ENCODE results near the gene TTLL4. TPM values are rescaled to one million over a fixed set of nuclear protein-coding genes. Genes with fewer than 3 reads are reported as not detected.

Gene TTLL4
- polyA plus RNA-seq, 1 experiment: 16.3 TPM

- POLR2A ChIA-PET: interaction anchor here (0.6 kb wide), 1 partner anchor 398 kb away, joined by 5 read pairs; no protein-coding TSS in a partner anchor
- H3K9me3 ChIP-seq (ENCODE audit: control insufficient read depth, insufficient read depth, low read length): peaks cover 16% of the 10 kb centered on the region
- TF ChIP-seq, protein P1, sequence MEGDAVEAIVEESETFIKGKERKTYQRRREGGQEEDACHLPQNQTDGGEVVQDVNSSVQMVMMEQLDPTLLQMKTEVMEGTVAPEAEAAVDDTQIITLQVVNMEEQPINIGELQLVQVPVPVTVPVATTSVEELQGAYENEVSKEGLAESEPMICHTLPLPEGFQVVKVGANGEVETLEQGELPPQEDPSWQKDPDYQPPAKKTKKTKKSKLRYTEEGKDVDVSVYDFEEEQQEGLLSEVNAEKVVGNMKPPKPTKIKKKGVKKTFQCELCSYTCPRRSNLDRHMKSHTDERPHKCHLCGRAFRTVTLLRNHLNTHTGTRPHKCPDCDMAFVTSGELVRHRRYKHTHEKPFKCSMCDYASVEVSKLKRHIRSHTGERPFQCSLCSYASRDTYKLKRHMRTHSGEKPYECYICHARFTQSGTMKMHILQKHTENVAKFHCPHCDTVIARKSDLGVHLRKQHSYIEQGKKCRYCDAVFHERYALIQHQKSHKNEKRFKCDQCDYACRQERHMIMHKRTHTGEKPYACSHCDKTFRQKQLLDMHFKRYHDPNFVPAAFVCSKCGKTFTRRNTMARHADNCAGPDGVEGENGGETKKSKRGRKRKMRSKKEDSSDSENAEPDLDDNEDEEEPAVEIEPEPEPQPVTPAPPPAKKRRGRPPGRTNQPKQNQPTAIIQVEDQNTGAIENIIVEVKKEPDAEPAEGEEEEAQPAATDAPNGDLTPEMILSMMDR (IDR thresholded peaks at IDR 0.05; ENCODE audit: low read depth, low read length): no peak
- no peak overlapping the region for H3K4me3 ChIP-seq (ENCODE audit: low read depth, low read length)
- no peak overlapping the region for H3K27ac ChIP-seq (ENCODE audit: low read depth, low read length)
- DNase-seq (ENCODE audit: low read depth, low spot score): no peak
- no peaks in the 10 kb centered on the region for H3K27me3 ChIP-seq (ENCODE audit: control insufficient read depth, insufficient read depth, low read length)
- CTCF ChIA-PET: no interaction called here
These were observed 69.4 kb downstream of the TTLL4 start for GRCh38 chr2:218780046-218780445.

GRCh38 chr2:218780851-218781690 is 70.4 kb downstream of the TTLL4 start:
- DNase-seq (ENCODE audit: low read depth, low spot score): no peak
- TF ChIP-seq, protein P1 (IDR thresholded peaks at IDR 0.05; ENCODE audit: low read depth, low read length): no peak
- no peak overlapping the region for H3K27ac ChIP-seq (ENCODE audit: low read depth, low read length)
- POLR2A ChIA-PET: interaction anchor here (1.4 kb wide), 1 partner anchor 49 kb away, joined by 4 read pairs; no protein-coding TSS in a partner anchor
- H3K27me3 ChIP-seq (ENCODE audit: control insufficient read depth, insufficient read depth, low read length): no peaks in the 10 kb centered on the region
- H3K4me3 ChIP-seq (ENCODE audit: low read depth, low read length): peak overlapping the region; percentile 68
- peaks cover 16% of the 10 kb centered on the region for H3K9me3 ChIP-seq (ENCODE audit: control insufficient read depth, insufficient read depth, low read length)
- CTCF ChIA-PET: interaction anchor here (2.4 kb wide), 1 partner anchor 71 kb away, joined by 7 read pairs; the partner anchor contains the start of gene TTLL4

DNA sequence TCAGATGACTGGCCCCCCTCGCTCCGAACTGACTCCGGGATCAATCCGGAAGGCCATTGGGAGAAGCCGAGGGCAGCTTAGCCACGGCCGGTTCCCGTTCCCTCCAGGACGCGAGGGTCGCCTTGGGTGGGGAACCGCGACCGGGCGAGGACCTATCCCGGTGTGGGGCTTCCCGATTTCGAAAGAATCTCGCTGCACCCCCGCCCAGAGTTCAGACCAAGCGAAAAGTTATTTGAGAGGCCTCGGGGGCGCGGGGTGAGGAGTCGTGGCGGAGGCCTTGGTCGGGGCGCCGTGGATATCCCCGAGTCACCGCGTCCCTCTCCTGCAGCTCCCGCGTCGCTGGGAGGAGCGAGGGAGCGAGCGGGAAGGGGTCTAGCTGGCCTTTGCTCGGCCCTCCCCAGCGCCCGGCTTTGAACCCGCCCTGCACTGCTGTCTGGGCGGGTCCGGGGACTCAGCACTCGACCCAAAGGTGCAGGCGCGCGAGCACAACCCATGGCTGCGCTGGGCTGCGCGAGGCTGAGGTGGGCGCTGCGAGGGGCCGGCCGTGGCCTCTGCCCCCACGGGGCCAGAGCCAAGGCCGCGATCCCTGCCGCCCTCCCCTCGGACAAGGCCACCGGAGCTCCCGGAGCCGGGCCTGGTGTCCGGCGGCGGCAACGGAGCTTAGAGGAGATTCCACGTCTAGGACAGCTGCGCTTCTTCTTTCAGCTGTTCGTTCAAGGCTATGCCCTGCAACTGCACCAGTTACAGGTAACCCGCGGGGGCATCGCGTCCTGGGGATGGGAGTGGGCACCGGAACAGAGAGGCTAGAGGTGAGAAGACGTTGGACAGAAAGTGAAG is 71.3 kb downstream of the TTLL4 start, which contains the start of gene CYP27A1:
CYP27A1 (plus strand) TSS at position 457 of the 837 bp plus-strand sequence; CDS start at position 493, 36 bp downstream.
- H3K27me3 ChIP-seq (ENCODE audit: control insufficient read depth, insufficient read depth, low read length): no peaks in the 10 kb centered on the region
- H3K9me3 ChIP-seq (ENCODE audit: control insufficient read depth, insufficient read depth, low read length): peaks cover 11% of the 10 kb centered on the region
- CTCF ChIA-PET: interaction anchor here (0.9 to 2.4 kb wide), 2 partner anchors 65 to 72 kb away, joined by 5 to 7 read pairs; partner anchors contain the start of gene TTLL4
- POLR2A ChIA-PET: interaction anchor here (1.4 kb wide), 1 partner anchor 50 kb away, joined by 4 read pairs; no protein-coding TSS in a partner anchor
- TF ChIP-seq, protein P1 (IDR thresholded peaks at IDR 0.05; ENCODE audit: low read depth, low read length): no peak
- DNase-seq (ENCODE audit: low read depth, low spot score): no peak
- peak within 1 kb of the TSS; percentile 68 for H3K4me3 ChIP-seq (ENCODE audit: low read depth, low read length)
- H3K27ac ChIP-seq (ENCODE audit: low read depth, low read length): peak within 1 kb of the TSS; percentile 11

- no peak overlapping the region for H3K27ac ChIP-seq (ENCODE audit: low read depth, low read length)
- peak overlapping the region; percentile 68 for H3K4me3 ChIP-seq (ENCODE audit: low read depth, low read length)
- ChIA-PET CTCF (interaction anchor here (0.9 to 2.4 kb wide), 2 partner anchors 65 to 72 kb away, joined by 5 to 7 read pairs; partner anchors contain the start of gene TTLL4), POLR2A (interaction anchor here (1.4 kb wide), 1 partner anchor 51 kb away, joined by 4 read pairs; no protein-coding TSS in a partner anchor)
- TF ChIP-seq, protein P1 (IDR thresholded peaks at IDR 0.05; ENCODE audit: low read depth, low read length): no peak
- peaks cover 6% of the 10 kb centered on the region; the same call in 1 of the 2 replicates for H3K9me3 ChIP-seq (ENCODE audit: control insufficient read depth, insufficient read depth, low read length)
- no peak for DNase-seq (ENCODE audit: low read depth, low spot score)
- no peaks in the 10 kb centered on the region for H3K27me3 ChIP-seq (ENCODE audit: control insufficient read depth, insufficient read depth, low read length)
These were observed 71.9 kb downstream of the TTLL4 start for GRCh38 chr2:218782528-218782844.
